22Rv1 (cell line): ENCODE measurements around the gene KYNU.

Experiments used
- ZFX ChIP-seq: fragments of 450-650 bp; IDR thresholded peaks from 2 replicates; pipeline ENCODE4 v1.6.1; 2017; ENCODE audit warnings: antibody characterized with exemption, borderline replicate concordance
- TF ChIP-seq, protein P1 (sequence below): fragments of 450-650 bp; IDR thresholded peaks from 2 replicates; pipeline ENCODE4 v1.5.1; 2017; ENCODE audit warnings: mild to moderate bottlenecking

DNA sequence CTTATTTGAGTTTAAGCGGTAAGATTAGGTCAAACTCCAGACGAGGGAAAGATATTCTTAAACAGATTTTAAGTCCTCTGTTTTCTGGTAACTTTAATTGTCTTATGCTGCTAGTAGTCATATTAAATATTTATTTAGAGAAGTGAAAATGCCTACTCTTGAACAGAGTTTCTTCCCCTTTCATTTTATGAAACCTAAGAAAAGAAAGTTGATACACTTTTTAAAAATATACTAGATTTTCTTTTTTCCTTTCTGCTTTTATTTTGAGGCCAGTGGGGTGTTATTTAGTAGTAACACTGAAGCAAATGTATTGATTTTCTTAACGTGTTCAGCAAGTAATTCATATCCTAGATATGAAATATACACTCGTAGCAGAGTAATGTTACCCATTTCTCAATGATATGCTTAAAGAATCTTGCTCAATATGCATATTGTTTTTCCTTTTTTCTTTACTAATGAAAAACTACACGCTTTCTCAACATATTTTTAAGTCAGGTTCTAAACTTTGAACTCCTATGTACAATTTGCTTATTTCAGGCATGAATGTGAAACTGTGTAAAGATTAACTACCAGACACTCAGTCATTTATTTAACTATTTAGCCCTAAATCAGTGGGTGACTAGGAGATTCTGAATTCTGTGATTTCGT lies 691 bp downstream of the KYNU start:
- TF ChIP-seq, protein P1, sequence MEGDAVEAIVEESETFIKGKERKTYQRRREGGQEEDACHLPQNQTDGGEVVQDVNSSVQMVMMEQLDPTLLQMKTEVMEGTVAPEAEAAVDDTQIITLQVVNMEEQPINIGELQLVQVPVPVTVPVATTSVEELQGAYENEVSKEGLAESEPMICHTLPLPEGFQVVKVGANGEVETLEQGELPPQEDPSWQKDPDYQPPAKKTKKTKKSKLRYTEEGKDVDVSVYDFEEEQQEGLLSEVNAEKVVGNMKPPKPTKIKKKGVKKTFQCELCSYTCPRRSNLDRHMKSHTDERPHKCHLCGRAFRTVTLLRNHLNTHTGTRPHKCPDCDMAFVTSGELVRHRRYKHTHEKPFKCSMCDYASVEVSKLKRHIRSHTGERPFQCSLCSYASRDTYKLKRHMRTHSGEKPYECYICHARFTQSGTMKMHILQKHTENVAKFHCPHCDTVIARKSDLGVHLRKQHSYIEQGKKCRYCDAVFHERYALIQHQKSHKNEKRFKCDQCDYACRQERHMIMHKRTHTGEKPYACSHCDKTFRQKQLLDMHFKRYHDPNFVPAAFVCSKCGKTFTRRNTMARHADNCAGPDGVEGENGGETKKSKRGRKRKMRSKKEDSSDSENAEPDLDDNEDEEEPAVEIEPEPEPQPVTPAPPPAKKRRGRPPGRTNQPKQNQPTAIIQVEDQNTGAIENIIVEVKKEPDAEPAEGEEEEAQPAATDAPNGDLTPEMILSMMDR = no peak
- no peak for TF ChIP-seq ZFX
